ENCODE data around the gene DGKQ.

Gene DGKQ

DNA sequence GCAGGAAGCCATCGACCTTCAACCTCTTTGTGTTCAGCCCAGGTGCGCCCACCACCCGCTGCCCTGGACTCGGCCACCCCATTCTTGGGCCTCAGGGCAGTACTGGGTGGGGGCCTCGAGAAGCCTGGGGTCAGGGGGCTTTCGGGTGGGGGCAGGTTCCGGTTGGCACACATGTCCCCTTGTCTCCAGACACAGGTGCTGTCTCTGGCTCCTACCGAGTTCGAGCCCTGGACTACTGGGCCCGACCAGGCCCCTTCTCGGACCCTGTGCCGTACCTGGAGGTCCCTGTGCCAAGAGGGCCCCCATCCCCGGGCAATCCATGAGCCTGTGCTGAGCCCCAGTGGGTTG lies 30.7 kb upstream of the DGKQ start (continued):
- TF ChIP-seq, protein P1, sequence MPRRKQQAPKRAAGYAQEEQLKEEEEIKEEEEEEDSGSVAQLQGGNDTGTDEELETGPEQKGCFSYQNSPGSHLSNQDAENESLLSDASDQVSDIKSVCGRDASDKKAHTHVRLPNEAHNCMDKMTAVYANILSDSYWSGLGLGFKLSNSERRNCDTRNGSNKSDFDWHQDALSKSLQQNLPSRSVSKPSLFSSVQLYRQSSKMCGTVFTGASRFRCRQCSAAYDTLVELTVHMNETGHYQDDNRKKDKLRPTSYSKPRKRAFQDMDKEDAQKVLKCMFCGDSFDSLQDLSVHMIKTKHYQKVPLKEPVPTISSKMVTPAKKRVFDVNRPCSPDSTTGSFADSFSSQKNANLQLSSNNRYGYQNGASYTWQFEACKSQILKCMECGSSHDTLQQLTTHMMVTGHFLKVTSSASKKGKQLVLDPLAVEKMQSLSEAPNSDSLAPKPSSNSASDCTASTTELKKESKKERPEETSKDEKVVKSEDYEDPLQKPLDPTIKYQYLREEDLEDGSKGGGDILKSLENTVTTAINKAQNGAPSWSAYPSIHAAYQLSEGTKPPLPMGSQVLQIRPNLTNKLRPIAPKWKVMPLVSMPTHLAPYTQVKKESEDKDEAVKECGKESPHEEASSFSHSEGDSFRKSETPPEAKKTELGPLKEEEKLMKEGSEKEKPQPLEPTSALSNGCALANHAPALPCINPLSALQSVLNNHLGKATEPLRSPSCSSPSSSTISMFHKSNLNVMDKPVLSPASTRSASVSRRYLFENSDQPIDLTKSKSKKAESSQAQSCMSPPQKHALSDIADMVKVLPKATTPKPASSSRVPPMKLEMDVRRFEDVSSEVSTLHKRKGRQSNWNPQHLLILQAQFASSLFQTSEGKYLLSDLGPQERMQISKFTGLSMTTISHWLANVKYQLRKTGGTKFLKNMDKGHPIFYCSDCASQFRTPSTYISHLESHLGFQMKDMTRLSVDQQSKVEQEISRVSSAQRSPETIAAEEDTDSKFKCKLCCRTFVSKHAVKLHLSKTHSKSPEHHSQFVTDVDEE (CRISPR knock-in tag; IDR thresholded peaks at IDR 0.05), result no peak
- no peak for TF ChIP-seq OSR1 (CRISPR knock-in tag; IDR thresholded peaks at IDR 0.05)

DNA sequence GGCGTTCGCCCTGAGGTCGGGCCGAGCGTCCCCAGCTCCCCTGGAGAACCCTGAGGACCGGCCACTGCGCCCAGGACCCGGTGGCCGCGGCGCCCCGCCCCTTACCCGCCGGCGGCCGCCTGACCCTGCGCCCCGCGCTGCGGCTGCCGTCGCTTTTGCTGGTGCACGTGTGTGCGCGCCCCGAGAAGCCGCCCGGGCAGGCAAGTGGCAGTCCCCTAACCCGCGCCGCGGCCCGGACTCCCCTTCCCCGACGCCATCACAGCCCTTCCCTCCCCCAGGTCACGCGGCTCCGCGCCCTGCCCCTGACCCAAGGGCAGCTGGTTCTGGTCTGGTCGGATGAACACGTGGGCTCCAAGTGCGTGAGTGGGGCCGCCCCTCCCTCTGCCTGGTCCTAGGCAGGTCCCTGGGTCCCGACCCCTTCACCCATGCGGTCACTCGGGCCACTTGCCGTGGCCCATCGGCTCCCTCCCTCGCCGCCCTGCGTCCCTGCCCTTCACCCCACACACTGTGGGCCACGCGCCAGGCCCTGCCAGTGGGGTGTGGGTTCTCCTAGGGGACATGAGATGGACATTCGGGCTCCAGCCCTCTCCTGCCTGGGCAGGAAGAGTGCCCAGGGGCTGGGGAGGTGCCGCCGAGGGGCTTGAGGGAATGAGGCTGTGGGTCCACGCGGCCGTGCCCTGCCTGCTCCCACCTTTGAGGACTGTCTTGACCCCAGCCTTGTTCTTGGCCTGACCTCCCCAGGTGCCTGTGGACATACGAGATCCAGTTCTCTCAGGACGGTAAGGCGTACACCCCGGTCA lies 30.1 kb upstream of the DGKQ start:
- no peak for ATAC-seq
- TF ChIP-seq ESRRG (CRISPR knock-in tag; IDR thresholded peaks at IDR 0.05), result no peak
- TF ChIP-seq TOX (CRISPR knock-in tag; IDR thresholded peaks at IDR 0.05; ENCODE audit: borderline replicate concordance), result no peak
- no peak for TF ChIP-seq ZNF565 (CRISPR knock-in tag; conservative IDR thresholded peaks at IDR 0.05; ENCODE audit: low read depth)
- no peak for TF ChIP-seq SNAI2 (CRISPR knock-in tag; IDR thresholded peaks at IDR 0.05)
- no peak for TF ChIP-seq ZNF70 (CRISPR knock-in tag; IDR thresholded peaks at IDR 0.05)
- TF ChIP-seq ZFP30 (CRISPR knock-in tag; IDR thresholded peaks at IDR 0.05), result no peak

DNA sequence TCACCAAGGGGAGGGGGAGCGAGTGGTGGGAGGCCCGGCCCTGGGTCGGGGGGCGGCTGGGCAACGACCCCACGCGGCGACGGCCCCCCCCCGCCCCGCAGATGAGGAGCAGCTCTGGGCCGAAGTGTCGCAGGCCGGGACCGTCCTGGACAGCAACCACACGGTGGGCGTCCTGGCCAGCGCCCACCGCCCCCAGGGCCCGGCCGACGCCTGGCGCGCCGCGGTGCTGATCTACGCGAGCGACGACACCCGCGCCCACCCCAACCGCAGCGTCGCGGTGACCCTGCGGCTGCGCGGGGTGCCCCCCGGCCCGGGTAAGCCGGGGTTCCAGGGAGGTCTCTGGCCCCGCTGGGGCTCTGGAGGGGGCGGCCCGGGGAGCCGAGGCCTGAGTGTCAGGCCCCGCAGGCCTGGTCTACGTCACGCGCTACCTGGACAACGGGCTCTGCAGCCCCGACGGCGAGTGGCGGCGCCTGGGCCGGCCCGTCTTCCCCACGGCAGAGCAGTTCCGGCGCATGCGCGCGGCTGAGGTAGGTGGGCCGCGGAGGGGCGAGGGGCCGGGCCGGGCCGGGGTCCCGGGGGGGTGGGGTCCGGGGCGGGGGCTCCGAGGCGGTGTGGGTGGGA lies 29.4 kb upstream of the DGKQ start:
- ATAC-seq, result no peak
- TF ChIP-seq ZNF70 (CRISPR knock-in tag; IDR thresholded peaks at IDR 0.05) (no peak), TCF4 (CRISPR knock-in tag; IDR thresholded peaks at IDR 0.05; ENCODE audit: borderline replicate concordance) (no peak), ZNF8 (CRISPR knock-in tag; IDR thresholded peaks at IDR 0.05) (no peak), RARB (CRISPR knock-in tag; IDR thresholded peaks at IDR 0.05) (no peak), ARNTL (CRISPR knock-in tag; IDR thresholded peaks at IDR 0.05; ENCODE audit: borderline replicate concordance, low read depth) (no peak), ZFP3 (CRISPR knock-in tag; IDR thresholded peaks at IDR 0.05) (no peak), ZFP30 (CRISPR knock-in tag; IDR thresholded peaks at IDR 0.05) (no peak), ZNF565 (CRISPR knock-in tag; conservative IDR thresholded peaks at IDR 0.05; ENCODE audit: low read depth) (no peak), PPARA (CRISPR knock-in tag; IDR thresholded peaks at IDR 0.05; ENCODE audit: borderline replicate concordance) (no peak), GLIS3 (CRISPR knock-in tag; IDR thresholded peaks at IDR 0.05) (no peak), SNAI2 (CRISPR knock-in tag; IDR thresholded peaks at IDR 0.05) (no peak), OSR1 (CRISPR knock-in tag; IDR thresholded peaks at IDR 0.05) (no peak)
- TF ChIP-seq, protein P2, sequence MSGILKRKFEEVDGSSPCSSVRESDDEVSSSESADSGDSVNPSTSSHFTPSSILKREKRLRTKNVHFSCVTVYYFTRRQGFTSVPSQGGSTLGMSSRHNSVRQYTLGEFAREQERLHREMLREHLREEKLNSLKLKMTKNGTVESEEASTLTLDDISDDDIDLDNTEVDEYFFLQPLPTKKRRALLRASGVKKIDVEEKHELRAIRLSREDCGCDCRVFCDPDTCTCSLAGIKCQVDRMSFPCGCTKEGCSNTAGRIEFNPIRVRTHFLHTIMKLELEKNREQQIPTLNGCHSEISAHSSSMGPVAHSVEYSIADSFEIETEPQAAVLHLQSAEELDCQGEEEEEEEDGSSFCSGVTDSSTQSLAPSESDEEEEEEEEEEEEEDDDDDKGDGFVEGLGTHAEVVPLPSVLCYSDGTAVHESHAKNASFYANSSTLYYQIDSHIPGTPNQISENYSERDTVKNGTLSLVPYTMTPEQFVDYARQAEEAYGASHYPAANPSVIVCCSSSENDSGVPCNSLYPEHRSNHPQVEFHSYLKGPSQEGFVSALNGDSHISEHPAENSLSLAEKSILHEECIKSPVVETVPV (CRISPR knock-in tag; IDR thresholded peaks at IDR 0.05), result no peak
- TF ChIP-seq, protein P3, sequence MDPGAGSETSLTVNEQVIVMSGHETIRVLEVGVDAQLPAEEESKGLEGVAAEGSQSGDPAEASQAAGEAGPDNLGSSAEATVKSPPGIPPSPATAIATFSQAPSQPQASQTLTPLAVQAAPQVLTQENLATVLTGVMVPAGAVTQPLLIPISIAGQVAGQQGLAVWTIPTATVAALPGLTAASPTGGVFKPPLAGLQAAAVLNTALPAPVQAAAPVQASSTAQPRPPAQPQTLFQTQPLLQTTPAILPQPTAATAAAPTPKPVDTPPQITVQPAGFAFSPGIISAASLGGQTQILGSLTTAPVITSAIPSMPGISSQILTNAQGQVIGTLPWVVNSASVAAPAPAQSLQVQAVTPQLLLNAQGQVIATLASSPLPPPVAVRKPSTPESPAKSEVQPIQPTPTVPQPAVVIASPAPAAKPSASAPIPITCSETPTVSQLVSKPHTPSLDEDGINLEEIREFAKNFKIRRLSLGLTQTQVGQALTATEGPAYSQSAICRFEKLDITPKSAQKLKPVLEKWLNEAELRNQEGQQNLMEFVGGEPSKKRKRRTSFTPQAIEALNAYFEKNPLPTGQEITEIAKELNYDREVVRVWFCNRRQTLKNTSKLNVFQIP (CRISPR knock-in tag; IDR thresholded peaks at IDR 0.05; ENCODE audit: borderline replicate concordance, low read depth), result no peak
- TF ChIP-seq, protein P4, sequence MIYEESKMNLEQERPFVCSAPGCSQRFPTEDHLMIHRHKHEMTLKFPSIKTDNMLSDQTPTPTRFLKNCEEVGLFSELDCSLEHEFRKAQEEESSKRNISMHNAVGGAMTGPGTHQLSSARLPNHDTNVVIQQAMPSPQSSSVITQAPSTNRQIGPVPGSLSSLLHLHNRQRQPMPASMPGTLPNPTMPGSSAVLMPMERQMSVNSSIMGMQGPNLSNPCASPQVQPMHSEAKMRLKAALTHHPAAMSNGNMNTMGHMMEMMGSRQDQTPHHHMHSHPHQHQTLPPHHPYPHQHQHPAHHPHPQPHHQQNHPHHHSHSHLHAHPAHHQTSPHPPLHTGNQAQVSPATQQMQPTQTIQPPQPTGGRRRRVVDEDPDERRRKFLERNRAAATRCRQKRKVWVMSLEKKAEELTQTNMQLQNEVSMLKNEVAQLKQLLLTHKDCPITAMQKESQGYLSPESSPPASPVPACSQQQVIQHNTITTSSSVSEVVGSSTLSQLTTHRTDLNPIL (CRISPR knock-in tag; IDR thresholded peaks at IDR 0.05; ENCODE audit: low read depth), result no peak
- TF ChIP-seq, protein P1 (CRISPR knock-in tag; IDR thresholded peaks at IDR 0.05), result no peak
